ENCODE results near the gene ACOT13. TPM values are rescaled to one million over a fixed set of nuclear protein-coding genes. Genes with fewer than 3 reads are reported as not detected.

The ACOT13 gene
- total and polyA plus RNA-seq, 2 of the 8 experiments (the other 6 are each of a cell fraction or from before 2014, with no cell fraction given), result 27.6 to 40.6 TPM

DNA sequence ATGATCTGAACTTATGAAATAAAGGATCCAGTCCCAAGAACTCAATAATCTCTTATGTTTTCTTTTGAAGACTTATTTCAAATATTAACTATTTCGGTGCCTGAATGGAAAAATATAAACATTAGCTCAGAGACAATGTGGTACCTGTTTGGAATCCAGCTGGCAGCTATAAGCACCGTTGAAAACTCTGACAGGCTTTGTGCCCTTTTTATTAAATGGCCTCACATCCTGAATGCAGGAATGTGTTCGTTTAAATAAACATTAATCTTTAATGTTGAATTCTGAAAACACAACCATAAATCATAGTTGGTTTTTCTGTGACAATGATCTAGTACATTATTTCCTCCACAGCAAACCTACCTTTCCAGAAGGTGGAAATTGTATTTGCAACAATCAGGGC is 16.5 kb upstream of the ACOT13 start (continued):
- TF ChIP-seq, protein P1, sequence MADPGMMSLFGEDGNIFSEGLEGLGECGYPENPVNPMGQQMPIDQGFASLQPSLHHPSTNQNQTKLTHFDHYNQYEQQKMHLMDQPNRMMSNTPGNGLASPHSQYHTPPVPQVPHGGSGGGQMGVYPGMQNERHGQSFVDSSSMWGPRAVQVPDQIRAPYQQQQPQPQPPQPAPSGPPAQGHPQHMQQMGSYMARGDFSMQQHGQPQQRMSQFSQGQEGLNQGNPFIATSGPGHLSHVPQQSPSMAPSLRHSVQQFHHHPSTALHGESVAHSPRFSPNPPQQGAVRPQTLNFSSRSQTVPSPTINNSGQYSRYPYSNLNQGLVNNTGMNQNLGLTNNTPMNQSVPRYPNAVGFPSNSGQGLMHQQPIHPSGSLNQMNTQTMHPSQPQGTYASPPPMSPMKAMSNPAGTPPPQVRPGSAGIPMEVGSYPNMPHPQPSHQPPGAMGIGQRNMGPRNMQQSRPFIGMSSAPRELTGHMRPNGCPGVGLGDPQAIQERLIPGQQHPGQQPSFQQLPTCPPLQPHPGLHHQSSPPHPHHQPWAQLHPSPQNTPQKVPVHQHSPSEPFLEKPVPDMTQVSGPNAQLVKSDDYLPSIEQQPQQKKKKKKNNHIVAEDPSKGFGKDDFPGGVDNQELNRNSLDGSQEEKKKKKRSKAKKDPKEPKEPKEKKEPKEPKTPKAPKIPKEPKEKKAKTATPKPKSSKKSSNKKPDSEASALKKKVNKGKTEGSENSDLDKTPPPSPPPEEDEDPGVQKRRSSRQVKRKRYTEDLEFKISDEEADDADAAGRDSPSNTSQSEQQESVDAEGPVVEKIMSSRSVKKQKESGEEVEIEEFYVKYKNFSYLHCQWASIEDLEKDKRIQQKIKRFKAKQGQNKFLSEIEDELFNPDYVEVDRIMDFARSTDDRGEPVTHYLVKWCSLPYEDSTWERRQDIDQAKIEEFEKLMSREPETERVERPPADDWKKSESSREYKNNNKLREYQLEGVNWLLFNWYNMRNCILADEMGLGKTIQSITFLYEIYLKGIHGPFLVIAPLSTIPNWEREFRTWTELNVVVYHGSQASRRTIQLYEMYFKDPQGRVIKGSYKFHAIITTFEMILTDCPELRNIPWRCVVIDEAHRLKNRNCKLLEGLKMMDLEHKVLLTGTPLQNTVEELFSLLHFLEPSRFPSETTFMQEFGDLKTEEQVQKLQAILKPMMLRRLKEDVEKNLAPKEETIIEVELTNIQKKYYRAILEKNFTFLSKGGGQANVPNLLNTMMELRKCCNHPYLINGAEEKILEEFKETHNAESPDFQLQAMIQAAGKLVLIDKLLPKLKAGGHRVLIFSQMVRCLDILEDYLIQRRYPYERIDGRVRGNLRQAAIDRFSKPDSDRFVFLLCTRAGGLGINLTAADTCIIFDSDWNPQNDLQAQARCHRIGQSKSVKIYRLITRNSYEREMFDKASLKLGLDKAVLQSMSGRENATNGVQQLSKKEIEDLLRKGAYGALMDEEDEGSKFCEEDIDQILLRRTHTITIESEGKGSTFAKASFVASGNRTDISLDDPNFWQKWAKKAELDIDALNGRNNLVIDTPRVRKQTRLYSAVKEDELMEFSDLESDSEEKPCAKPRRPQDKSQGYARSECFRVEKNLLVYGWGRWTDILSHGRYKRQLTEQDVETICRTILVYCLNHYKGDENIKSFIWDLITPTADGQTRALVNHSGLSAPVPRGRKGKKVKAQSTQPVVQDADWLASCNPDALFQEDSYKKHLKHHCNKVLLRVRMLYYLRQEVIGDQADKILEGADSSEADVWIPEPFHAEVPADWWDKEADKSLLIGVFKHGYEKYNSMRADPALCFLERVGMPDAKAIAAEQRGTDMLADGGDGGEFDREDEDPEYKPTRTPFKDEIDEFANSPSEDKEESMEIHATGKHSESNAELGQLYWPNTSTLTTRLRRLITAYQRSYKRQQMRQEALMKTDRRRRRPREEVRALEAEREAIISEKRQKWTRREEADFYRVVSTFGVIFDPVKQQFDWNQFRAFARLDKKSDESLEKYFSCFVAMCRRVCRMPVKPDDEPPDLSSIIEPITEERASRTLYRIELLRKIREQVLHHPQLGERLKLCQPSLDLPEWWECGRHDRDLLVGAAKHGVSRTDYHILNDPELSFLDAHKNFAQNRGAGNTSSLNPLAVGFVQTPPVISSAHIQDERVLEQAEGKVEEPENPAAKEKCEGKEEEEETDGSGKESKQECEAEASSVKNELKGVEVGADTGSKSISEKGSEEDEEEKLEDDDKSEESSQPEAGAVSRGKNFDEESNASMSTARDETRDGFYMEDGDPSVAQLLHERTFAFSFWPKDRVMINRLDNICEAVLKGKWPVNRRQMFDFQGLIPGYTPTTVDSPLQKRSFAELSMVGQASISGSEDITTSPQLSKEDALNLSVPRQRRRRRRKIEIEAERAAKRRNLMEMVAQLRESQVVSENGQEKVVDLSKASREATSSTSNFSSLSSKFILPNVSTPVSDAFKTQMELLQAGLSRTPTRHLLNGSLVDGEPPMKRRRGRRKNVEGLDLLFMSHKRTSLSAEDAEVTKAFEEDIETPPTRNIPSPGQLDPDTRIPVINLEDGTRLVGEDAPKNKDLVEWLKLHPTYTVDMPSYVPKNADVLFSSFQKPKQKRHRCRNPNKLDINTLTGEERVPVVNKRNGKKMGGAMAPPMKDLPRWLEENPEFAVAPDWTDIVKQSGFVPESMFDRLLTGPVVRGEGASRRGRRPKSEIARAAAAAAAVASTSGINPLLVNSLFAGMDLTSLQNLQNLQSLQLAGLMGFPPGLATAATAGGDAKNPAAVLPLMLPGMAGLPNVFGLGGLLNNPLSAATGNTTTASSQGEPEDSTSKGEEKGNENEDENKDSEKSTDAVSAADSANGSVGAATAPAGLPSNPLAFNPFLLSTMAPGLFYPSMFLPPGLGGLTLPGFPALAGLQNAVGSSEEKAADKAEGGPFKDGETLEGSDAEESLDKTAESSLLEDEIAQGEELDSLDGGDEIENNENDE (IDR thresholded peaks at IDR 0.05; ENCODE audit: insufficient replicate concordance, low read length), result no peak
- TF ChIP-seq TCF12 (IDR thresholded peaks at IDR 0.05; ENCODE audit: low read depth, low read length), result no peak
- no peak for TF ChIP-seq JUN (IDR thresholded peaks at IDR 0.05; ENCODE audit: low read depth, low read length)
- no peak for TF ChIP-seq POLR2AphosphoS5 (IDR thresholded peaks at IDR 0.05; ENCODE audit: low read depth, low read length)
- no peak for TF ChIP-seq TEAD4 (IDR thresholded peaks at IDR 0.05; ENCODE audit: low read depth, low read length)
- TF ChIP-seq SP4 (IDR thresholded peaks at IDR 0.05; ENCODE audit: low read length), result no peak
- no peak for TF ChIP-seq EP300 (IDR thresholded peaks at IDR 0.05; ENCODE audit: borderline replicate concordance in 1 of 2, low read depth in 2 of 2, low read length in 2 of 2)
- no peak for TF ChIP-seq RBBP5 (IDR thresholded peaks at IDR 0.05; ENCODE audit: borderline replicate concordance, low read depth, low read length)
- no peak for TF ChIP-seq KDM4A (IDR thresholded peaks at IDR 0.05; ENCODE audit: low read depth, low read length, severe bottlenecking)
- no peak for TF ChIP-seq SP1 (IDR thresholded peaks at IDR 0.05; ENCODE audit: low read depth, low read length)
- TF ChIP-seq HDAC6 (IDR thresholded peaks at IDR 0.05; ENCODE audit: low read depth, low read length), result no peak
- TF ChIP-seq ASH2L (IDR thresholded peaks at IDR 0.05; ENCODE audit: low read length), result no peak
- no peak for TF ChIP-seq NANOG (IDR thresholded peaks at IDR 0.05; ENCODE audit: insufficient read depth, low read depth, low read length, poor library complexity, severe bottlenecking)
